D721Med (cell line): Measurements from ENCODE around the gene ATP6V0D1.
"Not testable (repeated sequence)": the region's sequence is repeated elsewhere in the genome, so short reads cannot be mapped to it uniquely, and the experiment has no call there.

Experiments used
- DNase-seq: peaks from one replicate; pipeline ENCODE4 v3.0.0; 2011; ENCODE audit warnings: low spot score; ENCODE audit not compliant: insufficient read length
- FAIRE-seq: peaks from 2 replicates; lab custom pipeline; 2011; peaks lifted over from hg19 to GRCh38; lab: Jason Lieb, UNC
- CTCF ChIP-seq: IDR thresholded peaks from 2 replicates; pipeline ENCODE4 v1.5.1; 2012; ENCODE audit warnings: mild to moderate bottlenecking, control low read depth; ENCODE audit not compliant: insufficient read depth; ENCODE audit errors: missing control alignments

ATP6V0D1 gene

GRCh38 chr16:67490335-67491096, 9.6 kb upstream of the ATP6V0D1 start:
- no peak for TF ChIP-seq CTCF
- DNase-seq (no peak), FAIRE-seq (no peak)

GRCh38 chr16:67489401-67490083, 8.6 kb upstream of the ATP6V0D1 start:
- FAIRE-seq (no peak), DNase-seq (no peak)
- no peak for TF ChIP-seq CTCF

GRCh38 chr16:67487561-67487960, 6.6 kb upstream of the ATP6V0D1 start:
- DNase-seq, FAIRE-seq: not testable (repeated sequence)

GRCh38 chr16:67486805-67487204, 5.8 kb upstream of the ATP6V0D1 start:
- FAIRE-seq (no peak), DNase-seq (no peak)
- TF ChIP-seq CTCF: no peak

GRCh38 chr16:67483731-67484525, 3.0 kb upstream of the ATP6V0D1 start:
- no peak for TF ChIP-seq CTCF
- no peak for DNase-seq
- FAIRE-seq: no peak

- no peak for DNase-seq
- no peak for TF ChIP-seq CTCF
- FAIRE-seq: no peak
Measured at GRCh38 chr16:67483150-67483549, 2.2 kb upstream of the ATP6V0D1 start, which contains the start of gene AGRP. Gene AGRP (minus strand): TSS chr16:67483547. CDS start chr16:67483398, 149 bp downstream.

GRCh38 chr16:67482233-67482924, 1.4 kb upstream of the ATP6V0D1 start:
- DNase-seq (no peak), FAIRE-seq (no peak)

More at GRCh38 chr16:67482233-67482924, 1.4 kb upstream of the ATP6V0D1 start:
- TF ChIP-seq CTCF: no peak
